IPS DF 4.7 (cell line): ENCODE data around the gene HS3ST5.
"Not testable (repeated sequence)": the region's sequence is repeated elsewhere in the genome, so short reads cannot be mapped to it uniquely, and the experiment has no call there.

Experiments used
- DNase-seq: peaks from one replicate; pipeline ENCODE4 v3.0.0-alpha.2; 2013; ENCODE audit warnings: low spot score; ENCODE audit errors: extremely low read depth

Gene HS3ST5

DNA sequence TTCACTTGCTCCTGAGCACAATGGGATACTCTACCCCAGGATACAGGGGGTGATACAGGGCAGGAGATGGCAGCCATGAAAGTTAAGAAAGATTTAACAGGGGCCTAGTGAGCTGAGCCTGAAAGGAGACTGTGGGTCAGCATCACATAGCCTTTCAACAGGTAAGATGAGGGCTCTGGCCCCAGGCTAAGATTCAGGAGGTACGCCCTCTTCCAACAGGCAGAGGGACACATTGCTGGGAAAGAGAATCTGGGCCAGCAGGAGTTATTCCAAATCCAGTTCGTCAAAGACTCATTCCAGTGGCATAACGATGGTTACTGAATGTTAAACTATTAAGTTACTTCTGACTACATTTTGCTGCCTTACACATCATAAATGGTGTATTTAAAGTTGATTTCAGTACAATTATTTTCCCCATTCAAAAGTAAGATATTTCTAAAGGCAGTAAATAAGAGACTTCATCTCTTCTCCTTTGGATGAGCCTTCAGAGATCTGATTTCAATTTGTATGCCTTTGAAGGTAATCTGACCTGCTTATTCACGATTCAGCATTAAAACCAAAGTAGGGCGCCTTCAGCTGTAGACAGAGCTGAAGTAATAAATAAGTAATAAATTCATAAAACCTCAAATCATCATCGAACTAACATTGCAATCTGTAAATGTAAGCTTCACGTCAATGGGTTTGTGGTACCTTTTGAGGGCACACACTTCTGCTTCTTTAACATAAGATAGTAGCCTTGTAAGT is 62.4 kb downstream of the HS3ST5 start:
- no peak for DNase-seq

DNA sequence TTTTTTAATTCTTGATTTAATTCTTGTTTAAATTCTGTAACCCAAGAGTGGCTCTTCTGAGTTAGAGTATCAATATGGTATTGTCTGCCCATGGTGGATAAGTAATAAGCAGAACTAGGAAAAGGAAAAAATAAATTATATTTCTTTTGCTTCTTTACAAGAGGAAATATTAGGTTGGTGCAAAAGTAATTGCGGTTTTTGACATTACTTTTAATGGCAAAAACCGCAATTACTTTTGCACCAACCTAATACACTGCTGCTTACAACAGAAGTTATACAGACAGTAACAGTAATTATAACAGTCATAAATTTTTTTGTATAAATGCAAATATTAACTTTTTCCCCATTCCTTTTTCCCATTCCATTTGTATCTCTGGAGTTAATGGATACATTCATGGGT is 65.6 kb downstream of the HS3ST5 start:
- no peak for DNase-seq

DNA sequence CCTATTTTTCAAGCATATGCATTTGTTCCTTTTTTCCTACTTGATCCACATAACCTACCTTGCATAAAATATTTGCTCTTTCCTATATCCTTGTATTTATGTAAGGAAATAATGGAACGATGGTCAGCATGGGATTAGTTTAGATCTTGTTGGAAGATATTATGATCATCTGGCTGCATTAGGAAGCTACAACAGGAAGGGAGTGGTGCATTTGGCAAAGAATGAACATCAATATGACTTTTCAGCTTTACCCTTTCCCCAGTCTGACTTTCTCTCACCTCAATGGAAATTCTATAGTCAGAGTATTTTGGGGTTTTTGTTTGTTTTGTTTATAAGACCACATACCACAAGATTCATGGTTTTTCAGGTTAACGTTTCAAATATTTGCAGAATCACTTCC is 66.0 kb downstream of the HS3ST5 start:
- no peak for DNase-seq

DNA sequence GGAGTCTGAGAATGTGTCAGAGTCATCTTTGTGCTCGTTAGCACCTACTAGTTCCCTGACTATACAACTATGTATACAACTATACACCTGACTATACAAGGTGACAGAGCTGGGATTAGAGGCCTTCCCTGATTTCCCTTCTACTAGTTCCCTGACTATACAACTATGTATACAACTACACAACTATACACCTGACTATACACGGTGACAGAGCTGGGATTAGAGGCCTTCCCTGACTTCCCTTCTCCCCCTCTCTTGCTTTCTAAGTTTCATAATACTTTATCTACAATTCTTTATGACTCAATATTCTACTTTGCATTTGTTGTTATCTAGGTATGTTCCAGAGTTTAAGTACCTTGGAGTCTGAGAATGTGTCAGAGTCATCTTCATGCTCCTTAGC is 68.0 kb downstream of the HS3ST5 start:
- no peak for DNase-seq

DNA sequence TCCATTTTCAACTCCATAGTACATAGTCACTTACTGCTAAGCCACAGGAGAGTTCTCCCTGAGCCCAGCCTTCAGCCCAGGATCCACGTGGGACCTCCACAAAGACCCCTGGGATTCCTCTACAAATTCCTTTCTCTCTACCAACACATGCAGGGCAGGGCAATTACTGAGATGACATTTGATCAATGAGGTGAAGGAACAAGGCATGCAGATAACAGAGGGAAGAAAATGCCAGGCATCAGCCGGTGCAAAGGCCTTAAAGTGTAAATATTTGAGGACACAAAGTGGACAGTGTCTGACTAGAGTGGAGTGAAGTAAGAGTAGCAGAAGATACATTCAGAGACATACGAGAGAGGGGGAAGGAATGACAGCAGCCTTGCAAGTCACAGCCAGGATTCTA is 70.2 kb downstream of the HS3ST5 start:
- DNase-seq: no peak

DNA sequence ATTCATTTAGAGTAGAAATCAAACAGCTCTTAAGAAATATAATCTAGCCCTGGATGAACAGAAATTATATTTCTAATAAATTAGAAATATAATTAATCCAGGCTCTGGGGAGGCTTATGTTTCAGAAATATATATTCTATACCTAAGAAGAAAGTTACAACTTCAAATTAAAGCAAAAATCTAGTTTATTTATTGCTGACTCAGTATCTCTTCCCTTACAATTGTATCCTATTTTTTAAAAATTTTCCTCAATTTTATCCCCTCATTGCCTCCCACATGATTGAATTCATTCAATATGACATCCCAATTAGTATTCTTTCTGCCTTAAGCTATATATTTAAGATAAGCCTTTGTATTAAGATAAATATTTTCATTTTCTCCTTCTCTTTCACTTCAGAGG is 71.4 kb downstream of the HS3ST5 start:
- no peak for DNase-seq

DNA sequence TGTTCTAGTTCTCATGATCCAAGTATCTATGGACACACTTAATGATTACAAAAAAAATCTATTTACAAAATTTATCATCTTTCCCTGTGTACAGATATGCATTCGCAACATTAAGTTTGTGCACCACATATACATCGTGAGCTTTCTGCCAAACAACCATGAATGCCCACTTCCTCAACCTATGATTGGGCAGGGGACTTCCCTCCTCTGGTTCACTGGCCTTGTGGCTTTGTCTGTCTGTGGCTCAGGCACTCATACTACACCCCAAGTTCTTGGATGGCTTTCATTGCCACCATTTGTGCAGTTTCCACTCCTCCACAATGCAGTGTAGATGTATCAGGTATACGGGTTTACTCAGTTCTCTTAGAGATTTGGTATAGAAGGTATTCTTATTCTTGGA is 74.9 kb downstream of the HS3ST5 start:
- DNase-seq: no peak

DNA sequence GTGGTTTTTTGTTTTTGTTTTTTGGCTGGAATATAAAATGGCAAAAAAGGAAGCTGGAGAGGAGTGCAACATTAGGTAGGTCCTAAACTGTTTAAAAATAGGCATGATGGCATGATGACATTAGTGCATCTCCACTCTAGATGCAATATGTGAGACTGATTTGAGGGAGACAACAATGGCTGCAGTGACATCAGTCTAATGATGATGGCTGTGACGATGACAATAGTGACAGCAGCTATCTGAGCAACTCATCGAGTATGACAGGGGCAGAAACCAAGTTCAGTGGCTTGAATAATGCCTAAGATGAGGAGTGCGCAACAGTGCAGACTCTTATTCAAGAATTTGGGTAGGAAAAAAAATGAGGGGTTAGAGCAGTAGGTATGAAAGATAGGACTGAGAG is 82.0 kb downstream of the HS3ST5 start:
- DNase-seq: no peak

DNA sequence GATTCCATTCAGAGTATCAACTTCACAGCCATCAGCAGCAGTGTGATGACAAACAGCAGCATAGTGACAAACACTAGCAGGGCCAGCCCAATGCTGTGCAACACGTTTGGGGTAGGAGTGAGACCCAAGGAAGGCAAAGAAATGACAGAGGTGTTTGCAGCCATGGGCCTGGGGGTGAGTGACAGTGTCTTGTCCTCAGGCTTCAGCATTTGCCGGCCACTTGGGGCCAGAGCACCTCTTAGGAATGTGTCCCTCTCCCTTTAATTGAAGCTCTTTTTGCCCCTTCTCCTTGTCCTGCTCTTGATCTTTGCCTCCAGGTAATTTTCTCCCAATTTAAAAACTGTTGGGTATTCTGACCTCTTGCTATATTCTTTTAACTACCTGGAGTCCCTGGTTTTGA is 84.4 kb downstream of the HS3ST5 start:
- no peak for DNase-seq

DNA sequence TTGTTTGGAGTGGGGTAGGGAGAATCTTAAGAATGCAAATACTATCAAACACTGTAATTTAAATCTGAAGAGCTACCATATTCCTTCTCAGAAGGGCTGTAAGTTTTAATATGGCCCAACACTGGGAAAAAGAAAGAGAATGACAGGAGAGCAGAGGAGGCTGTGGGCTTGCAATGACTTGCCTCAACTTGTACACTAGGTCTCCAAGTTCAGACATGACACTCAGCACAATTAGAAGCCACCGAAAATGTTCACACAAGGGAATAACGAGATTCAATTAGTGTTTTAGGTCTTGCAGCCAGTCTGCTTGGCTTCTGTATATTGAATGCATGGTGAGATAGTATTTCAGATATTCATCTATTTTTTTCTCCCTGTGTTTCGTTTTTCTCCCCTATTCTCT is 89.4 kb downstream of the HS3ST5 start:
- DNase-seq: no peak

DNA sequence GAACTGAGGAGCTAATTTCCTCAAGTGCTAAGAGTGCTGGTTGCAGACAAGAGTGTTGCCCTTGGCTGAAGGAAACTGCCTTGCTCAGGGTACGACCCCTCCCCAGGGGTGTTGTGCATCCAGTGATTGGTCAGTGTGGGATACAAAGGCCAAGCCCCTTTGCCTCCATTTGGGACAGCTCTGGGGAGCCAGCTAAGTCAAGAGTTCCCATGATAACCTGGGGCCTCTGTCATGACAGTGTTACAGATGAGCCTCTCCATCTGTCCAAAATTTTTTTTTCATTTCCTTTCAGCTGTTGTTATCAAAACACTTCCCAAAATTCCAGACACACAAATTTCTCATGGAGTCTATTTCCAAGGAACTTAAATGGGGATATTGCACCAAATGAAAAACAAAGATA is 93.3 kb downstream of the HS3ST5 start:
- DNase-seq: no peak

DNA sequence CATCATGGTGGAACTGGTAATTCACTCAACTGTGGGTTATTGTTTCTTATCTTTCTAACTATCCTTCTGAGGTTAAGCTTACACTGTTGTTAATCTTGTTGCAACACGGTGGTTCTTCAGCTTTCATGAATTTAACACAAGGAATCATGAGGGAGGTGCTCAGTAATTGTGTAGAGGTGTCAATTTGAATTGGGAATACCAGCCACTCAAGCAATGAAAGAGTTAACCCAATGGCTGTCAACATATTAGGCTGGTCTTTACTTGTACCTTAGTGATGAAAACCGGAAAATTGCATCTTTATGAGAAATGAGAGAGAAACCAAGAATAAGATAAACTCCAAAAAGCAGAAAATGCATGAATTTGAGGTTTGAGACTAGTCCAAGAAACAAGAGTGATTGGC is 95.7 kb downstream of the HS3ST5 start:
- DNase-seq: no peak

DNA sequence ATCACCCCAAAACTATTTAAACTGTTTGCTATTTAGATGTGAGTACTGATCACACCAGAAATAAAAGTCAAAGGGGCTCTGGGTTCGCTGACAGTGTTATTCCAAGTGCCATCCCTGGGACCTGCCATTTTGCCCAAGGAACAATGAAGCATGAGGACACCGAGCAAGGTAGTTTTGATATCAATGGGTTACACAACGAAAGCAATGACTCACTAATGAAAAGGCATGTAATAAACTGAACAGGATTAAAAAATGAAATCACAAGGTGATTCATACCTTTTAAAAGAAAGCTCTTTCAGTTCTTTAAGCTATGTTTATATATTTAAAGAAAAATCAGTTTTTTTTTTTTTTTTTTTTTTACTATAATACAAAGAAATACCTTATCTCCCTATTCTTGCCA is 102.0 kb downstream of the HS3ST5 start:
- DNase-seq: no peak

DNA sequence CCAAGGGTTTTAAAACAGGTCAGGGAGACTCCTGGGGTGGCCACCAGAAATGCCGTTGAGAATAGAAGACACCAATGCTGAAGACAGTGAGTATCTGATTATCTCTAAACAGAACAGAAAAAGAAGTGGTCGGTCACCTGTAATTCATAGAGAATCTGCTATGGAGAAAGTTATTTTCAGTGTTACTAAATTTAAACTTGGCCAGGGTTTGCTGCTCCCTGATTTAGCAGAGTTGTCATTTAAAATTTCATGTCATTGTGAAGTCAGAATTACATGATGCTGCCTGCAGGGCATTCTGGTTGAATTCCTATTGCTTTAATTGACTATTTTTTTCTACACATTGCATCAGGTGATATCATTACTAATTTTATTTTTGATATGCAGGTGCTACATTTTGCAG is 114.1 kb downstream of the HS3ST5 start:
- no peak for DNase-seq

DNA sequence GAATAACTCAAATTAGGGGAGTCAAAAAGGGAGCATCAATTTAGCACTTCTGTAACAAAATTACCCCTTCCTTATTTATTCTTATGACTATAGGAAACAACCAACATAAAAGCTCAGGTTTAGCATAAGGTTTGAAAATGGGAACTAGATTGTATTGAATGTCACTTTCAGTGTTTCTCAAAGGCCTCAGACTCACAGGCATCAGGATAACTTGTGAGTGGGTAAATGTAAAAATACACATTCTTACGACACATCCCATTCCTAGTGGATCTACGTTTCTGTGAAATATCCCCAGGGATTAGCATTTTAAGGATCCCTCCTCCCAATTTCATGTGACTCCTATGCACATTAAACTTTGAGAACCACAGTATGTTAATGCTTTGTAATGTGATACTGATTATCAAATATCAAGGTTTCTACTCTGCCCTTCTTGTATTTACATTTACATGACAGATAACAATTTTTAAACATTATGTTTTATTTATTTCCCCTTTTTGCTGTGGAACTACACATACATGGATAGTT is 114.8 kb downstream of the HS3ST5 start:
- DNase-seq: no peak

DNA sequence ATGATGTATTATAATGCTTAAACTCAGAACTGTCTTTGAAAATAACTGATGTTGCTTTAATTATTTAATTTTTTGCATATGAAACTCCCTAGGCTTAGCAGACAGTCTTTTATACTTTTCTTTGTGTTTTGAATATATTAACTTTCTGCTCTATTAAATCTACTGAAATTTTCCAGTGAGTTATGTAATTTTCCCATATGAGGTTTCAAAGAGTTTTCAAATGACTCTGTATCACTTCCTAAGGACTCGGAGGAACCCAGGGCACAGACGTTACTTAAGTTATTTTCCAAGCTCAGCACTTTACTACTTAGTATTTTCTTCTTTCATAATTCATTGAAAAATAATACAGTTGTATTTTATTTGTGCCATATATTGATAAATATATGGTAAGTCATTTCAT is 122.6 kb downstream of the HS3ST5 start:
- DNase-seq: no peak

DNA sequence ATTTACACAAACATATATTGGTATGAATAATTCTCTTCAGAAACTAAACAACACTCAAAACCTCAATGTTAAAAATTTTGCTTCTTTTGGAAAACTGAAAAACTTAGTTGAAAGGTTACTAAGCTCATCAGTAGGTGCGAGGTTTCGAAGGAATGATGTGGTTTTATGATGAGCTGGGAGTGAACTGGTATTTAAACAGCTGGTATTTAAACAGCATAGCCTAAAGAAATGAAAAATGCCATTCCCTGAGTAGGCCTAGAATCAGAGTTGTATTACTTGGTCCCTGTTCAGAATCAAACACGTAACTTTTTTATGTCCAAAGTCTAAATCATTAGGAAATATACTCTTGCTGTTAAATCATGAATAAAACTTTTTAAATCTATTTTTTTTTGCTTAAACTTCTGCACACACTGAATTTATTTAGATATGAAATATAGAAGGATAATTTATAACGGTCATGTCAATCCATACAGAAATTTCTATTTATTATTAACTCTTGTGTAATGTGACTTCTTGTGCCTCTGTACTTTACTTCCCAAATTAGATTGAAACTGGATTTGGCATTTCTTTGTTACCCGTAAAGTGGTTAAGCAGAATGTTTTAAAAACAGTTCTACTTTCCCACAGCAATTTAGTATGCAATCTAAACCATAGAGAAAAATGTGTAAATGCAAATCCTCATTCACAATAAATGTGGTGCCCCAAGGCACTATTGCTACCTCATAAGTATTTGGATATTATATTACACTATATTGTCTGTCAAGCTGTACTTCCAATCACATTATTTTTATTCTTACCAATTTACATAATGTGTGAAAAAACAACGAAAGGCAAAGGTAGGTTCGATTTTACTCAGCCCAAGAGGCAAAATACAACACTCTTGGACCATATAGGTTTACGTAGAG is 124.1 kb downstream of the HS3ST5 start:
- DNase-seq: no peak

DNA sequence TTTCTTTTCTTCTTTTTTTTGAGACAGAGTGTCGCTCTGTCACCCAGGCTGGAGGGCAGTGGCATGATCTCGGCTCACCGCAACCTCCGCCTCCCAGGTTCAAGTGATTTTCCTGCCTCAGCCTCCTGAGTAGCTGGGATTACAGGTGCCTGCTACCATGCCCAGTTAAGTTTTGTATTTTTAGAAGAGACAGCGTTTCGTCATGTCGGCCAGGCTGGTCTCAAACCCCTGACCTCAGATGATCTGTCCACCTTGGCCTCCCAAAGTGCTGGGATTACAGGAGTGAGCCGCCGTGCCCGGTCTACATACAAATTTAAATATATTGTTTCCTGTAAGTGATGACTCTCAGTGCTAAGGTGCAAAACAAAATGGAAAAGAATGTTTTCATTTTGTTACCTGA is 124.8 kb downstream of the HS3ST5 start:
- DNase-seq: not testable (repeated sequence)

DNA sequence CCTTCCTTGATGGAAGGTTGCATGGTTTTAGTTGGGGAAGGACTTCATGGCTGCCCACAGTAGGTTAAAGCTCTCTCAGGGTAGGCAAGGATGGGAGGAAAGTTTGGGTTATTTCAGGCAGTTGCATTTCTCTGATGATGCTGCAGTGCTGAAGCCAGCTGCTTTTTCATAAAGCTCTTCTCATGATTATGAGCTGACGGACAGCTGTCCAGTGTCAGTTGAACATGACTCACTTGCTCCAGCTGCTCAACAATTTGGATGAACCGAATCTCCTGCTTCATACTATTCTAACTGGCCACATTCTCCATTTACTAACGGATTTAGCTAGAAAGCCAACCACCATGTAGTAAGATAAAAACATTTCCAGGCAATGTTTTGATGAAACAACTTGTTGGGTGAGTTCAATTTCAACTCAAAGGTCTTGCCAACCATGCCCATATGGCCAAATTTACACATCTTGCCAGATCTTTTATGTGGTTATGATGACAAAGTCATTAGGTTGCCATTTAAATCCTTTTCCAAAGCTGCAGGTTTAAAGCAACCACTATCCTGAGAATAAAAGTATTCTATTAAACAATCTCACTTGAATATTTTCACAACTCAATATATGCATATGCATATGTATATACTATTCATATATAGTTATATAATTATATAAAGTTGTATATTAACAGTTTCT is 125.9 kb downstream of the HS3ST5 start:
- no peak for DNase-seq

DNA sequence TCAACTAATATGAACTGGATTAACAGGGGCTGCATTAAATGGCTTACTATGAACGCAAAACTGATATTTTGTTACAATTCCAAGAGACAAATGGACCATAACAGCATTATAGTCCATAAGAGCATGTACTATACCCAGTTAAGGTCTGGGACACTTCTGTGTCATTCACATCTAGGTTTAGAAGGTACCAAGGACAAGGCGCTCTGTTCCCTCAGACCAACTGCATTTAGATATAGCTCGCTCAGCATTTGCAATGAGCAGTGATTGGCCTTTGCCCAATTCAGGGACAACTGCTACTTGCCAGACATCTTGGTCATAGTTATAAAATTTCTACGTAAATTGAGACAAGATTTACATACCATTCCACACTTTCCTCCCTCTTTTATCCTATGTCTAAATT is 132.4 kb downstream of the HS3ST5 start:
- DNase-seq: no peak

DNA sequence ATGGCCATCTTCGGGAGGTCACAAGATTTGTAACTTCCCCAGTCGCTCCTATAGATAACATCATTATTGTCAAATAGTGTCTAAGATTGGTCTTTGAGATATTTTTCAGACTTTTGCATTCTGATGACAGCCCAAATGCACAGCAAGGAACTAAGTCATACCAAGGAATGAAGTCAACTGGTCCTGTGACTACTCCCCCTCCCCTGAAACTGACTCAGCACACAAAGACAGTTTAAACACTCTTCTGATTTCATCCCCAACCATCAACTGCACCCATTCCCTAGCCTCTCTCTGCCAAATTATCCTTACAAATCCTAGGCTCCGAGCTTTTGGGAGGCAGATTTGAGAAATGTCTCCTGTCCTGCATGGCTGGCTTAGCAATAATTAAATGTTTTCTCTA is 139.4 kb downstream of the HS3ST5 start:
- DNase-seq: no peak

DNA sequence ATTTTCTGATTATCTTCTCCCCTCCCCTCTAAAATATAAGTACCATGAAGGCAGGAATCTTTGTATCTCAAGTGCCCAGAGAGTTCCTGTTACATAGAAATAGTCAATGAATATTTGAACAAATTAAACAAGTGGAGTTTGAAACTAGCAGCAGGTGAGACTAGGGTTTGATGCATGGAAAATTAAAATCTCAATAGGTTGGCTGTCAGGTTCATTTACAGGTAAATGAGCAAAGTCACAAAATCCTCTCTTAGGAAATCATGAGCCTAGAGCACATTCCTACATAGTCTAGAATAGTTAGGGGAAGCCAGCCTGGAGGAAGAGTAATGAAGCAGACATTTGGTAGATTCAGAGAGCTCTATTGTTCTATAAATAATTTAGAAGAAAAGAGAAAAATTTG is 140.4 kb downstream of the HS3ST5 start:
- DNase-seq: peak; percentile 56
